ENCODE results near the gene JMJD1C.

Gene JMJD1C

GRCh38 chr10:63407136-63407662 is 58.6 kb downstream of the JMJD1C start:
- no peaks in the 10 kb centered on the region; the same call in 1 of the 2 replicates for H3F3A ChIP-seq (ENCODE audit: insufficient read depth, low read length)
- H3K79me2 ChIP-seq (ENCODE audit: low read length), result peaks cover 27% of the 10 kb centered on the region
- H3K27me3 ChIP-seq (replicated peaks; ENCODE audit: insufficient read depth, low read length), result no peaks in the 10 kb centered on the region
- no peaks in the 10 kb centered on the region for H3K9me2 ChIP-seq (replicated peaks; ENCODE audit: insufficient read depth, low read length)
- no peak overlapping the region for H2AFZ ChIP-seq (ENCODE audit: low read length)
- H3K9me3 ChIP-seq (replicated peaks; ENCODE audit: insufficient read depth, low read length), result no peaks in the 10 kb centered on the region
- H3K9ac ChIP-seq (ENCODE audit: low read length), result no peak overlapping the region
- H3K27ac ChIP-seq (ENCODE audit: low read length), result no peak overlapping the region
- H3K4me1 ChIP-seq (ENCODE audit: low read length), result no peaks in the 10 kb centered on the region
- no peak overlapping the region for H3K4me3 ChIP-seq (ENCODE audit: low read length)
- no peaks in the 10 kb centered on the region; the same call in 1 of the 2 replicates for H3K36me3 ChIP-seq (replicated peaks; ENCODE audit: insufficient read depth, low read length)
- no peak for DNase-seq
- no peak overlapping the region for H3K4me2 ChIP-seq (ENCODE audit: low read depth, low read length)
- TF ChIP-seq CTCF (IDR thresholded peaks at IDR 0.05; ENCODE audit: low read length) (no peak), EZH2phosphoT487 (IDR thresholded peaks at IDR 0.05; ENCODE audit: low read length) (no peak), EZH2 (optimal IDR thresholded peaks at IDR 0.05; ENCODE audit: low read depth, low read length) (no peak)
- H4K20me1 ChIP-seq (ENCODE audit: insufficient read depth, low read length), result no peaks in the 10 kb centered on the region

- Histone ChIP-seq H3K36me3 (replicated peaks; ENCODE audit: insufficient read depth, low read length) (no peaks in the 10 kb centered on the region), H3K9me2 (replicated peaks; ENCODE audit: insufficient read depth, low read length) (no peaks in the 10 kb centered on the region), H4K20me1 (ENCODE audit: insufficient read depth, low read length) (no peaks in the 10 kb centered on the region), H3K4me1 (ENCODE audit: low read length) (no peaks in the 10 kb centered on the region), H3K4me3 (ENCODE audit: low read length) (no peak overlapping the region), H3K9me3 (replicated peaks; ENCODE audit: insufficient read depth, low read length) (no peaks in the 10 kb centered on the region), H3K27me3 (replicated peaks; ENCODE audit: insufficient read depth, low read length) (no peaks in the 10 kb centered on the region), H3K9ac (ENCODE audit: low read length) (no peak overlapping the region), H3K27ac (ENCODE audit: low read length) (no peak overlapping the region), H3F3A (ENCODE audit: insufficient read depth, low read length) (no peaks in the 10 kb centered on the region), H3K4me2 (ENCODE audit: low read depth, low read length) (no peak overlapping the region), H2AFZ (ENCODE audit: low read length) (no peak overlapping the region), H3K79me2 (ENCODE audit: low read length) (peaks cover 28% of the 10 kb centered on the region)
- DNase-seq, result no peak
- TF ChIP-seq CTCF (IDR thresholded peaks at IDR 0.05; ENCODE audit: low read length), result no peak
- TF ChIP-seq EZH2phosphoT487 (IDR thresholded peaks at IDR 0.05; ENCODE audit: low read length), result no peak
- TF ChIP-seq EZH2 (optimal IDR thresholded peaks at IDR 0.05; ENCODE audit: low read depth, low read length), result no peak
These were observed 69.5 kb downstream of the JMJD1C start for GRCh38 chr10:63396133-63396761.

- H3K4me1 ChIP-seq (ENCODE audit: low read length), result peaks cover 9% of the 10 kb centered on the region
- no peaks in the 10 kb centered on the region for H3K36me3 ChIP-seq (replicated peaks; ENCODE audit: insufficient read depth, low read length)
- H4K20me1 ChIP-seq (ENCODE audit: insufficient read depth, low read length), result peaks cover 7% of the 10 kb centered on the region; the same call in 1 of the 2 replicates
- H3K4me3 ChIP-seq (ENCODE audit: low read length), result no peak overlapping the region
- H2AFZ ChIP-seq (ENCODE audit: low read length), result no peak overlapping the region
- DNase-seq, result no peak
- no peaks in the 10 kb centered on the region for H3K9me3 ChIP-seq (replicated peaks; ENCODE audit: insufficient read depth, low read length)
- H3K79me2 ChIP-seq (ENCODE audit: low read length), result peaks cover 49% of the 10 kb centered on the region
- H3K27ac ChIP-seq (ENCODE audit: low read length), result no peak overlapping the region
- H3K9ac ChIP-seq (ENCODE audit: low read length), result no peak overlapping the region
- peaks cover 8% of the 10 kb centered on the region for H3F3A ChIP-seq (ENCODE audit: insufficient read depth, low read length)
- no peaks in the 10 kb centered on the region for H3K9me2 ChIP-seq (replicated peaks; ENCODE audit: insufficient read depth, low read length)
- no peak for TF ChIP-seq EZH2 (optimal IDR thresholded peaks at IDR 0.05; ENCODE audit: low read depth, low read length)
- H3K27me3 ChIP-seq (replicated peaks; ENCODE audit: insufficient read depth, low read length), result no peaks in the 10 kb centered on the region
- H3K4me2 ChIP-seq (ENCODE audit: low read depth, low read length), result no peak overlapping the region
These were observed 72.7 kb downstream of the JMJD1C start for GRCh38 chr10:63393050-63393449.

- H3K79me2 ChIP-seq (ENCODE audit: low read length), result peaks cover 55% of the 10 kb centered on the region
These were observed 73.6 kb downstream of the JMJD1C start for GRCh38 chr10:63392224-63392623.

More at GRCh38 chr10:63392224-63392623, 73.6 kb downstream of the JMJD1C start:
- Histone ChIP-seq H3K4me1 (ENCODE audit: low read length) (peaks cover 11% of the 10 kb centered on the region), H2AFZ (ENCODE audit: low read length) (no peak overlapping the region), H3K9me2 (replicated peaks; ENCODE audit: insufficient read depth, low read length) (no peaks in the 10 kb centered on the region), H3K4me2 (ENCODE audit: low read depth, low read length) (no peak overlapping the region), H3F3A (ENCODE audit: insufficient read depth, low read length) (peaks cover 10% of the 10 kb centered on the region), H3K36me3 (replicated peaks; ENCODE audit: insufficient read depth, low read length) (no peaks in the 10 kb centered on the region), H3K9ac (ENCODE audit: low read length) (no peak overlapping the region), H3K4me3 (ENCODE audit: low read length) (no peak overlapping the region), H4K20me1 (ENCODE audit: insufficient read depth, low read length) (peaks cover 10% of the 10 kb centered on the region; the same call in 1 of the 2 replicates), H3K27ac (ENCODE audit: low read length) (no peak overlapping the region), H3K9me3 (replicated peaks; ENCODE audit: insufficient read depth, low read length) (no peaks in the 10 kb centered on the region), H3K27me3 (replicated peaks; ENCODE audit: insufficient read depth, low read length) (no peaks in the 10 kb centered on the region)
- no peak for TF ChIP-seq EZH2 (optimal IDR thresholded peaks at IDR 0.05; ENCODE audit: low read depth, low read length)
- no peak for TF ChIP-seq CTCF (IDR thresholded peaks at IDR 0.05; ENCODE audit: low read length)
- no peak for TF ChIP-seq EZH2phosphoT487 (IDR thresholded peaks at IDR 0.05; ENCODE audit: low read length)
- no peak for DNase-seq

Measured in MM.1S (cell line).